HCT116 (cell line): ENCODE measurements around the gene GAD1.

Experiments used
- CTCF ChIP-seq, 3 experiments: fragments of 200-600 bp in 1 of 3; sonication (generic) in 1 of 3; IDR thresholded peaks in 2 of 3; conservative IDR thresholded peaks in 1 of 3; 2 replicates each; pipeline ENCODE4 v1.5.1; 2012 to 2017; ENCODE audit warnings: low read depth in 2 of 3, low read length in 2 of 3, antibody characterized with exemption in 1 of 3, borderline replicate concordance in 1 of 3, control low read depth in 1 of 3, mild to moderate bottlenecking in 1 of 3, mixed read lengths in 1 of 3, mixed run types in 1 of 3, moderate library complexity in 1 of 3; ENCODE audit not compliant: insufficient read depth in 1 of 3
- EGR1 ChIP-seq: IDR thresholded peaks from 2 replicates; pipeline ENCODE4 v1.6.1; 2012; ENCODE audit warnings: low read depth
- ELF1 ChIP-seq: IDR thresholded peaks from 2 replicates; pipeline ENCODE4 v1.6.1; 2012; ENCODE audit warnings: low read depth, borderline replicate concordance
- EZH2 ChIP-seq: fragments of 200-600 bp; sonication (generic); IDR thresholded peaks from 2 replicates; pipeline ENCODE4 v1.6.1; 2017; ENCODE audit warnings: antibody characterized with exemption, mixed run types
- EZH2phosphoT487 ChIP-seq: fragments of 200-600 bp; IDR thresholded peaks from 2 replicates; pipeline ENCODE4 v1.6.1; 2018; ENCODE audit warnings: antibody characterized with exemption, borderline replicate concordance
- JUND ChIP-seq: IDR thresholded peaks from 2 replicates; pipeline ENCODE4 v1.6.1; 2012
- POLR2A ChIP-seq: IDR thresholded peaks from 2 replicates; pipeline ENCODE4 v1.7.0; 2011; ENCODE audit warnings: borderline replicate concordance; ENCODE audit not compliant: insufficient read depth, insufficient read length; ENCODE audit errors: extremely low read depth
- POLR2AphosphoS5 ChIP-seq: IDR thresholded peaks from 2 replicates; pipeline ENCODE4 v1.6.1; 2011; ENCODE audit warnings: mild to moderate bottlenecking, low read depth, low read length, moderate library complexity
- REST ChIP-seq: IDR thresholded peaks from 2 replicates; pipeline ENCODE4 v1.6.1; 2012; ENCODE audit warnings: low read depth
- SIN3A ChIP-seq: IDR thresholded peaks from 2 replicates; pipeline ENCODE4 v1.6.1; 2012; ENCODE audit warnings: low read depth
- YY1 ChIP-seq: IDR thresholded peaks from 2 replicates; pipeline ENCODE4 v1.6.1; 2011; ENCODE audit warnings: low read length, low read depth, moderate library complexity, mild to moderate bottlenecking; ENCODE audit not compliant: insufficient replicate concordance; ENCODE audit errors: extremely low read depth
- ZFX ChIP-seq: fragments of 450-650 bp; IDR thresholded peaks from 2 replicates; pipeline ENCODE4 v1.6.1; 2017
- ZNF274 ChIP-seq: fragments of 200-500 bp; sonication (Bioruptor generic); IDR thresholded peaks from 2 replicates; pipeline ENCODE4 v1.6.1; 2014; ENCODE audit warnings: mild to moderate bottlenecking, low read depth, low read length, inconsistent platforms
- TF ChIP-seq, protein P1 (sequence below): IDR thresholded peaks from 2 replicates; pipeline ENCODE4 v1.6.1; 2012

- TF ChIP-seq EZH2 (no peak), ZFX (no peak), POLR2AphosphoS5 (no peak), POLR2A (no peak), REST (no peak), CTCF (IDR thresholded peaks at IDR 0.05 in 2 of 3, conservative IDR thresholded peaks at IDR 0.05 in 1 of 3; ENCODE audit: borderline replicate concordance in 1 of 3, insufficient read depth in 1 of 3, low read depth in 2 of 3, low read length in 2 of 3) (no peak), EZH2phosphoT487 (no peak), SIN3A (no peak), ELF1 (no peak), EGR1 (no peak), YY1 (no peak), JUND (no peak), ZNF274 (no peak)
- TF ChIP-seq, protein P1, sequence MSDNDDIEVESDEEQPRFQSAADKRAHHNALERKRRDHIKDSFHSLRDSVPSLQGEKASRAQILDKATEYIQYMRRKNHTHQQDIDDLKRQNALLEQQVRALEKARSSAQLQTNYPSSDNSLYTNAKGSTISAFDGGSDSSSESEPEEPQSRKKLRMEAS, result no peak
Measured at GRCh38 chr2:170783549-170783948, 33.1 kb upstream of the GAD1 start.
